Activated T-cell treated with anti-CD3 and anti-CD28 coated beads, Interleukin-2, amount 50 U/mL, for 1 hour (primary cell): Measurements from ENCODE around the gene NNMT.
"Not testable (repeated sequence)": the region's sequence is repeated elsewhere in the genome, so short reads cannot be mapped to it uniquely, and the experiment has no call there.

Experiments used
- DNase-seq: peaks from one replicate; pipeline ENCODE4 v3.0.0-alpha.2; 2020

NNMT gene

GRCh38 chr11:114314096-114314495 is 17.9 kb downstream of the NNMT start:
- DNase-seq, result no peak

GRCh38 chr11:114315749-114316368 is 19.7 kb downstream of the NNMT start:
- no peak for DNase-seq

- no peak for DNase-seq
Observed at GRCh38 chr11:114316980-114317786, 21.0 kb downstream of the NNMT start.

GRCh38 chr11:114317787-114318137 is 21.6 kb downstream of the NNMT start:
- no peak for DNase-seq

- DNase-seq, result no peak
Observed at GRCh38 chr11:114318361-114318760, 22.2 kb downstream of the NNMT start.

GRCh38 chr11:114319716-114320328 is 23.6 kb downstream of the NNMT start:
- DNase-seq, result no peak

- DNase-seq, result no peak
Observed at GRCh38 chr11:114321621-114322257, 25.5 kb downstream of the NNMT start.

- no peak for DNase-seq
Observed at GRCh38 chr11:114322934-114323333, 26.7 kb downstream of the NNMT start.

GRCh38 chr11:114326151-114326550 is 30.0 kb downstream of the NNMT start:
- DNase-seq, result no peak

- DNase-seq, result no peak
Observed at GRCh38 chr11:114326776-114327175, 30.6 kb downstream of the NNMT start.

GRCh38 chr11:114330373-114330772 is 34.2 kb downstream of the NNMT start:
- no peak for DNase-seq

- DNase-seq, result peak; percentile 28
Observed at GRCh38 chr11:114340311-114341131, 44.3 kb downstream of the NNMT start.

GRCh38 chr11:114341667-114342066 is 45.5 kb downstream of the NNMT start:
- not testable (repeated sequence) for DNase-seq

GRCh38 chr11:114342476-114342875 is 46.3 kb downstream of the NNMT start:
- DNase-seq, result no peak

GRCh38 chr11:114343020-114343419 is 46.8 kb downstream of the NNMT start:
- DNase-seq, result no peak

GRCh38 chr11:114343493-114343892 is 47.3 kb downstream of the NNMT start:
- no peak for DNase-seq

- DNase-seq, result no peak
Observed at GRCh38 chr11:114344494-114344893, 48.3 kb downstream of the NNMT start.

GRCh38 chr11:114345575-114346222 is 49.5 kb downstream of the NNMT start:
- no peak for DNase-seq

- no peak for DNase-seq
Observed at GRCh38 chr11:114346709-114347141, 50.5 kb downstream of the NNMT start.

- DNase-seq, result no peak
Observed at GRCh38 chr11:114348200-114349191, 52.3 kb downstream of the NNMT start.

GRCh38 chr11:114350022-114350421 is 53.8 kb downstream of the NNMT start:
- no peak for DNase-seq
